ENCODE measurements around the gene PREX1.

PREX1 gene

GRCh38 chr20:48714764-48715163 lies 113.0 kb downstream of the PREX1 start:
- no peak for DNase-seq (ENCODE audit: low read depth)
- no peak overlapping the region for H3K4me3 ChIP-seq (ENCODE audit: low read depth, low read length)
- no peak for TF ChIP-seq CTCF (IDR thresholded peaks at IDR 0.05; ENCODE audit: control insufficient read depth, extremely low read depth, insufficient read depth)

- no peak overlapping the region for H3K4me3 ChIP-seq (ENCODE audit: low read depth, low read length)
- no peak for TF ChIP-seq CTCF (IDR thresholded peaks at IDR 0.05; ENCODE audit: control insufficient read depth, extremely low read depth, insufficient read depth)
- DNase-seq (ENCODE audit: low read depth): no peak
Observed at GRCh38 chr20:48711696-48712464, 115.9 kb downstream of the PREX1 start.

GRCh38 chr20:48711044-48711428 lies 116.8 kb downstream of the PREX1 start:
- no peak overlapping the region for H3K4me3 ChIP-seq (ENCODE audit: low read depth, low read length)
- DNase-seq (ENCODE audit: low read depth): no peak
- TF ChIP-seq CTCF (IDR thresholded peaks at IDR 0.05; ENCODE audit: control insufficient read depth, extremely low read depth, insufficient read depth): no peak

GRCh38 chr20:48710341-48711043 lies 117.3 kb downstream of the PREX1 start:
- TF ChIP-seq CTCF (IDR thresholded peaks at IDR 0.05; ENCODE audit: control insufficient read depth, extremely low read depth, insufficient read depth): no peak
- no peak overlapping the region for H3K4me3 ChIP-seq (ENCODE audit: low read depth, low read length)
- DNase-seq (ENCODE audit: low read depth): no peak

- no peak for TF ChIP-seq CTCF (IDR thresholded peaks at IDR 0.05; ENCODE audit: control insufficient read depth, extremely low read depth, insufficient read depth)
- DNase-seq (ENCODE audit: low read depth): no peak
- no peak overlapping the region for H3K4me3 ChIP-seq (ENCODE audit: low read depth, low read length)
Observed at GRCh38 chr20:48709744-48710143, 118.1 kb downstream of the PREX1 start.

- DNase-seq (ENCODE audit: low read depth): no peak
- no peak overlapping the region for H3K4me3 ChIP-seq (ENCODE audit: low read depth, low read length)
- TF ChIP-seq CTCF (IDR thresholded peaks at IDR 0.05; ENCODE audit: control insufficient read depth, extremely low read depth, insufficient read depth): no peak
Observed at GRCh38 chr20:48709058-48709691, 118.6 kb downstream of the PREX1 start.

Data from LNCaP clone FGC (cell line).